SK-N-SH (cell line): Measurements from ENCODE around the gene DNAJC16. TPM values are rescaled to one million over a fixed set of nuclear protein-coding genes. Genes with fewer than 3 reads are reported as not detected.

Source experiments
- CTCF ChIA-PET: fragments of 300-600, 350-600 bp; formaldehyde crosslinking; extraction: SDS; loops from one replicate; lab custom pipeline; 2021; lab: Yijun Ruan, JAX
- POLR2A ChIA-PET: fragments of 350-600 bp; sonication (Branson Sonifier 250); formaldehyde crosslinking; extraction: SDS; loops from one replicate; lab custom pipeline; 2020; ENCODE audit warnings: antibody characterized with exemption, inconsistent platforms; lab: Yijun Ruan, JAX
- DNase-seq: peaks from one replicate; pipeline ENCODE4 v3.0.0; 2012
- H2AFZ ChIP-seq: fragments of 200-600 bp; sonication (generic); 2 replicates; pipeline ENCODE4 v1.8.1; 2016; ENCODE audit warnings: antibody characterized with exemption, mild to moderate bottlenecking, low read depth
- H3F3A ChIP-seq: fragments of 200-600 bp; sonication (generic); replicated peaks from 2 replicates; pipeline ENCODE3; 2016; ENCODE audit warnings: antibody characterized with exemption, mild to moderate bottlenecking; ENCODE audit not compliant: insufficient read depth
- H3K27ac ChIP-seq, 2 experiments: fragments of 200-500 bp in 1 of 2; fragments of 200-600 bp in 1 of 2; sonication (Bioruptor generic) in 1 of 2; sonication (generic), shearing (Covaris generic) in 1 of 2; 2 replicates each; pipeline versions ENCODE4 v1.5.1 to v1.6.1; 2014 to 2016; ENCODE audit warnings: low read depth in 2 of 2, inconsistent platforms in 1 of 2, low read length in 1 of 2, mild to moderate bottlenecking in 1 of 2, mixed read lengths in 1 of 2
- H3K27me3 ChIP-seq: fragments of 200-600 bp; sonication (generic), shearing (Covaris generic); 2 replicates; pipeline ENCODE4 v1.6.1; 2016; ENCODE audit warnings: mixed run types; ENCODE audit not compliant: insufficient read depth
- H3K36me3 ChIP-seq, 2 experiments: fragments of 200-500 bp in 1 of 2; fragments of 200-600 bp in 1 of 2; sonication (Bioruptor generic) in 1 of 2; sonication (generic) in 1 of 2; replicated peaks in 1 of 2; 2 replicates each; pipeline versions ENCODE3 to v1.5.1; 2014 to 2016; ENCODE audit warnings: low read length in 1 of 2, mild to moderate bottlenecking in 1 of 2; ENCODE audit not compliant: insufficient read depth in 2 of 2, control insufficient read depth in 1 of 2
- H3K4me1 ChIP-seq, 2 experiments: fragments of 200-500 bp in 1 of 2; fragments of 200-600 bp in 1 of 2; sonication (Bioruptor generic) in 1 of 2; sonication (generic), shearing (Covaris generic) in 1 of 2; 2 replicates each; pipeline versions ENCODE4 v1.5.1 to v1.6.1; 2014 to 2016; ENCODE audit warnings: low read depth in 1 of 2, low read length in 1 of 2, mixed run types in 1 of 2; ENCODE audit not compliant: insufficient read depth in 2 of 2, control insufficient read depth in 1 of 2
- H3K4me2 ChIP-seq: fragments of 200-600 bp; sonication (generic), shearing (Covaris generic); 2 replicates; pipeline ENCODE4 v1.6.1; 2017; ENCODE audit warnings: mixed run types
- H3K4me3 ChIP-seq, 2 experiments: fragments of 200-500 bp in 1 of 2; fragments of 200-600 bp in 1 of 2; sonication (Bioruptor generic) in 1 of 2; sonication (generic), shearing (Covaris generic) in 1 of 2; 2 replicates each; pipeline versions ENCODE4 v1.5.1 to v1.8.1; 2014 to 2016; ENCODE audit warnings: low read depth in 2 of 2, inconsistent platforms in 1 of 2, low read length in 1 of 2, mild to moderate bottlenecking in 1 of 2, mixed read lengths in 1 of 2, moderate library complexity in 1 of 2
- H3K79me2 ChIP-seq: fragments of 200-600 bp; sonication (generic); 2 replicates; pipeline ENCODE4 v1.8.1; 2017; ENCODE audit warnings: mild to moderate bottlenecking; ENCODE audit not compliant: insufficient read depth
- H3K9ac ChIP-seq: fragments of 200-600 bp; sonication (generic); 2 replicates; pipeline ENCODE4 v1.6.1; 2017; ENCODE audit warnings: mixed run types
- H3K9me2 ChIP-seq: fragments of 200-600 bp; sonication (generic); 2 replicates; pipeline ENCODE4 v1.6.1; 2017; ENCODE audit warnings: mixed run types
- H3K9me3 ChIP-seq: fragments of 200-600 bp; sonication (generic); 2 replicates; pipeline ENCODE4 v1.6.1; 2017; ENCODE audit warnings: mixed run types, mild to moderate bottlenecking, moderate library complexity
- H4K20me1 ChIP-seq: fragments of 200-600 bp; sonication (generic); 2 replicates; pipeline ENCODE4 v1.6.1; 2017; ENCODE audit warnings: mild to moderate bottlenecking, mixed run types; ENCODE audit not compliant: insufficient read depth
- CHD2 ChIP-seq: fragments of 150-350 bp; IDR thresholded peaks from 2 replicates; pipeline ENCODE4 v1.6.1; 2018; ENCODE audit warnings: low read length; ENCODE audit not compliant: partially characterized antibody
- FOSL2 ChIP-seq: IDR thresholded peaks from 2 replicates; pipeline ENCODE4 v1.4.0; 2012; ENCODE audit warnings: low read depth, mild to moderate bottlenecking, moderate library complexity, borderline replicate concordance
- FOXJ3 ChIP-seq: sonication (generic); formaldehyde crosslinking; IDR thresholded peaks from 2 replicates; pipeline ENCODE4 v1.5.1; 2020; ENCODE audit warnings: mild to moderate bottlenecking, missing genetic modification reagents
- FOXM1 ChIP-seq: IDR thresholded peaks from 2 replicates; pipeline ENCODE4 v1.4.0; 2012; ENCODE audit warnings: low read depth, mild to moderate bottlenecking
- MEF2A ChIP-seq: IDR thresholded peaks from 2 replicates; pipeline ENCODE4 v1.4.0; 2012; ENCODE audit warnings: low read depth, borderline replicate concordance
- MXI1 ChIP-seq: IDR thresholded peaks from 2 replicates; pipeline ENCODE4 v1.6.1; 2012; ENCODE audit warnings: mild to moderate bottlenecking, low read depth, low read length, improper control_type of control experiment
- NFIC ChIP-seq: IDR thresholded peaks from 2 replicates; pipeline ENCODE4 v1.4.0; 2012; ENCODE audit warnings: borderline replicate concordance
- NRF1 ChIP-seq: IDR thresholded peaks from 2 replicates; pipeline ENCODE4 v1.6.1; 2012; ENCODE audit warnings: low read depth, mild to moderate bottlenecking, low read length
- POLR2AphosphoS5 ChIP-seq: IDR thresholded peaks from 2 replicates; pipeline ENCODE4 v1.6.1; 2012; ENCODE audit warnings: low read depth, low read length
- RAD21 ChIP-seq: IDR thresholded peaks from 2 replicates; pipeline ENCODE4 v1.6.1; 2012; ENCODE audit warnings: mild to moderate bottlenecking, low read length
- RCOR1 ChIP-seq: fragments of 150-350 bp; IDR thresholded peaks from 2 replicates; pipeline ENCODE4 v1.6.1; 2017; ENCODE audit warnings: antibody characterized with exemption, low read length
- RXRA ChIP-seq: IDR thresholded peaks from 2 replicates; pipeline ENCODE4 v1.4.0; 2012; ENCODE audit warnings: low read depth, mild to moderate bottlenecking, borderline replicate concordance
- SMC3 ChIP-seq: IDR thresholded peaks from 2 replicates; pipeline ENCODE4 v1.6.1; 2012; ENCODE audit warnings: low read depth, low read length, improper control_type of control experiment
- TAF1 ChIP-seq: IDR thresholded peaks from 2 replicates; pipeline ENCODE4 v1.6.1; 2012; ENCODE audit warnings: low read depth, mild to moderate bottlenecking, low read length, moderate library complexity, borderline replicate concordance
- USF2 ChIP-seq: fragments of 150-350 bp; IDR thresholded peaks from 2 replicates; pipeline ENCODE4 v1.6.1; 2017; ENCODE audit warnings: antibody characterized with exemption, low read length, low read depth, borderline replicate concordance
- YY1 ChIP-seq: IDR thresholded peaks from 2 replicates; pipeline ENCODE4 v1.4.0; 2012; ENCODE audit warnings: low read depth, mild to moderate bottlenecking
- WGBS: methylation state at CpG from one replicate; pipeline ENCODE4 v1.1.6; 2017; ENCODE audit warnings: low lambda C conversion rate; 5-methylcytosine and 5-hydroxymethylcytosine counted together
- polyA plus RNA-seq, 3 experiments: library from polyadenylated mRNA; depleted of rRNA; stranded (reverse); fragments of >200 nt; gene quantifications; 2 replicates each; pipeline ENCODE4 v1.2.3, GENCODE V29; 2012
- TF ChIP-seq, protein P1 (sequence below): fragments of 150-350 bp; IDR thresholded peaks from 2 replicates; pipeline ENCODE4 v1.6.1; 2016; ENCODE audit warnings: mild to moderate bottlenecking, low read depth, low read length

The DNAJC16 gene
- polyA plus RNA-seq, 1 of the 3 experiments (the other 2 are of a cell fraction), result 8.4 TPM

- 93% methylated on average over 7 of the region's 7 CpGs for WGBS
- no peaks in the 10 kb centered on the region for H4K20me1 ChIP-seq
- no peak overlapping the region for H2AFZ ChIP-seq
- no peak for DNase-seq
- ChIA-PET CTCF (interaction anchor here (0.9 kb wide), 1 partner anchor 13 kb away, joined by 3 read pairs; no protein-coding TSS in a partner anchor), POLR2A (no interaction called here)
- TF ChIP-seq, protein P1, sequence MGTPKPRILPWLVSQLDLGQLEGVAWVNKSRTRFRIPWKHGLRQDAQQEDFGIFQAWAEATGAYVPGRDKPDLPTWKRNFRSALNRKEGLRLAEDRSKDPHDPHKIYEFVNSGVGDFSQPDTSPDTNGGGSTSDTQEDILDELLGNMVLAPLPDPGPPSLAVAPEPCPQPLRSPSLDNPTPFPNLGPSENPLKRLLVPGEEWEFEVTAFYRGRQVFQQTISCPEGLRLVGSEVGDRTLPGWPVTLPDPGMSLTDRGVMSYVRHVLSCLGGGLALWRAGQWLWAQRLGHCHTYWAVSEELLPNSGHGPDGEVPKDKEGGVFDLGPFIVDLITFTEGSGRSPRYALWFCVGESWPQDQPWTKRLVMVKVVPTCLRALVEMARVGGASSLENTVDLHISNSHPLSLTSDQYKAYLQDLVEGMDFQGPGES, result no peak
- TF ChIP-seq SMC3 (no peak), NFIC (no peak), RCOR1 (no peak), NRF1 (no peak), MEF2A (no peak), RAD21 (no peak), FOXJ3 (CRISPR knock-in tag) (no peak), TAF1 (no peak), YY1 (no peak), USF2 (no peak), RXRA (no peak), POLR2AphosphoS5 (no peak), FOSL2 (no peak)
- 0 out of 4 replicates have a peak, but pooled peaks cover 0 to 2% of the 10 kb centered on the region in 2 experiments for H3K4me1 ChIP-seq
- peaks cover 46 to 69% of the 10 kb centered on the region in 2 experiments for H3K36me3 ChIP-seq
- H3K9me2 ChIP-seq, result no peaks in the 10 kb centered on the region
- no peaks in the 10 kb centered on the region for H3K27me3 ChIP-seq
- H3K4me3 ChIP-seq, result no peak overlapping the region
- no peaks in the 10 kb centered on the region for H3K9me3 ChIP-seq
- peaks cover 7% of the 10 kb centered on the region for H3F3A ChIP-seq
- H3K4me2 ChIP-seq, result peak overlapping the region; percentile 51; the same call in 1 of the 2 replicates
- H3K27ac ChIP-seq, result peak overlapping the region; percentile 24 to 39; a peak in 3 of 4 replicates
- no peak overlapping the region for H3K9ac ChIP-seq
- H3K79me2 ChIP-seq, result peaks cover 4% of the 10 kb centered on the region; the same call in 1 of the 2 replicates
Observed at GRCh38 chr1:15542388-15543250, 16.0 kb downstream of the DNAJC16 start.

DNA sequence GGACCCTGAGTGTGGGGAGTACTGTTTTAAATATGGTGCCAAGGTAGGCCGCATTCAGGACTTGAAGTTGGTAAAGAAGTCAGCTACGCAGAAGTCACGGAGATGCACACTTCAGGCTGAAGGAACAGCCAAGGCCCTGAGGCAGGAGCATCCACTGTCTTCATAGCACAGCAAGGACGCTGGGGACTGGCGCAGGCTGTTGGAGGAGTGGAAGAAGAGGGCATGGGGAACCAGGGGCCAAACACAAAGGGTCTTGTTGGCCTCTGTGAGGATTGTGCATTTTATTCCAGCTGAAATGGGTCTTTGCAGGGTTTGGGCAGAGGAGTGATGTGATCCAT, 16.6 kb downstream of the DNAJC16 start:
- Histone ChIP-seq H3K27ac (peak overlapping the region; percentile 24 to 39; a peak in 3 of 4 replicates), H3F3A (peaks cover 13% of the 10 kb centered on the region)
- POLR2A ChIA-PET, result no interaction called here

More for the DNA sequence above, 16.6 kb downstream of the DNAJC16 start:
- Histone ChIP-seq H3K9me3 (no peaks in the 10 kb centered on the region), H3K36me3 (peaks cover 47 to 71% of the 10 kb centered on the region in 2 experiments), H2AFZ (no peak overlapping the region), H3K9me2 (no peaks in the 10 kb centered on the region), H3K79me2 (peaks cover 4% of the 10 kb centered on the region; the same call in 1 of the 2 replicates), H4K20me1 (no peaks in the 10 kb centered on the region), H3K27me3 (no peaks in the 10 kb centered on the region), H3K4me2 (peak overlapping the region; percentile 51; the same call in 1 of the 2 replicates), H3K4me1 (0 out of 4 replicates have a peak, but pooled peaks cover 0 to 2% of the 10 kb centered on the region in 2 experiments), H3K9ac (no peak overlapping the region), H3K4me3 (no peak overlapping the region)
- TF ChIP-seq POLR2AphosphoS5 (no peak), CHD2 (no peak), FOXM1 (no peak), MXI1 (no peak), SMC3 (no peak)
- TF ChIP-seq, protein P1, result no peak
- WGBS, result 84% methylated on average over 5 of the region's 5 CpGs
- DNase-seq, result no peak
- CTCF ChIA-PET, result interaction anchor here (0.9 kb wide), 1 partner anchor 12 kb away, joined by 3 read pairs; no protein-coding TSS in a partner anchor
